HG03565 (cell line): ENCODE data around the gene CILP2.

Source experiments
- ATAC-seq: cut with Tn5 transposase; IDR thresholded peaks from one replicate; pipeline ENCODE4 v1.9.1; 2021; ENCODE audit warnings: mild to moderate bottlenecking, moderate library complexity; ENCODE audit not compliant: unreplicated experiment

CILP2 gene

GRCh38 chr19:19595171-19595701 lies 57.2 kb downstream of the CILP2 start:
- no peak for ATAC-seq
